CD4-positive, alpha-beta T cell treated with Interleukin-12 subunit alpha and Interleukin-12 subunit beta, for 1 hour (primary cell): ENCODE measurements around the gene TMEM203.
A peak's percentile ranks its signal among the peaks of the same experiment; 100 is the strongest.

Experiments used
- DNase-seq: peaks from one replicate; pipeline ENCODE4 v3.0.0-alpha.2; 2020

The TMEM203 gene

DNA sequence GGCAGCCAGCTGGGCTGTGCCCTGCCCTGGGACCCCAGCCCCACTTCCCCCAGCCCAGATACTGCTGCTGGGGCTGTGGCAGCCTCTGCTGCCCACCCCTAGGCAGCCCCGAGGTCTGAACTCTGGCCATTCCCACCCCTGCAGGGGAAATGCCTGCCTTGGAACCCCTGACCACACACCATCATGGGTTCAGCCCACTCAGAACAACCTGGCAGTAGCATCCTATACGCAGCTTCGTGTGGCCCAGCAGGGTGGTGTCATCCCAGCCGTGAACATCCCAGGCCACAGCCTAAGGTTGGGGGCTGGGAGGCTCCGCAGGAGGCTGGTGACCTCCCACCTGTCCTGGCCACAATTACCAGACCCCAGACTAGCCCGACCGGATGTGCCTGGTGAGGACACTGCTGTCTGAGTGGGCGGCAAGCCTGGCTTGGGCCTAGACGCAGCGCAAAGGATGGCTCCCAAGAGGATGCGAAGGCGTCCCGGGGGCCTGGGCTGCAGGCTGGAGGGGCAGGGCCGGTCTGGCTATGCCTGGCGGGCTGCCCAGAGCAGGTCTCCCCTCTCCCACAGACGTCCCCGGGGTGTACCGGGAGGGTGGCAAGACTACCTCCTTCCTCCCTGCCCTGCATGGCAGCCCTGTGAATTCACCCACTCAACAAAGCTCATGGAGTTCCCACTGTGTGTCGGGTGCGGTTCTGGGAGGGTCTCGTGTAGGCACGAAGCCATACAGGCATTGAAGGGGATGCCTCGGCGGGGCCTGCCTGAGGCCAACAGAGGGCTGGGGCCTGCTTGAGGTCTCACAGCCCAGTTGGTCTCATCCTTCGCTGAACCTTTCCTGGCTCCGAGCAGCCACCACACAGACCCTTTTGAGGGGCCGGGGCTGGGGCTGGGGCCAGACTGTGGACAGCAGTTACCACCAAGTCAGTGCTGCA, 23.8 kb upstream of the TMEM203 start:
- no peak for DNase-seq

DNA sequence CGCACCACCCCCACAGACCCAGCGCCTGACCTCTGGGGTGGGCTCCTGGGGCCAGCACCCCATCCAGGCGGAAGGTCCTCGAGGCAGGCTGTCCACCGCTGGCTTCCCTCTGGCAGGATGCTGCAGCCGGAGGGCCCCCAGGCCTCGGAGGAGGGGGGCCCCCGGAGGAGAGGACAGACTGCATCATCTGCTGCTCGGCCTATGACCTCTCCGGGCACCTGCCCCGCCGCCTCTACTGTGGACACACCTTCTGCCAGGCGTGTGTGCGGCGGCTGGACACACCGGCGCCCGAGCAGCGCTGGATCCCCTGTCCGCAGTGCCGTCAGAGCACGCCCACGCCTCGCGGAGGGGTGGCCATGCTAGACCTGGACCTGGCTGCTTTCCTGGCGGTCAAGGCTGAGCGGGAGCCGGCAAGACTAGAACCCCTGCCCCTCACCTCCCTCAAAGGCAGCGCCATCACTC, 23.1 kb upstream of the TMEM203 start:
- DNase-seq = no peak

DNA sequence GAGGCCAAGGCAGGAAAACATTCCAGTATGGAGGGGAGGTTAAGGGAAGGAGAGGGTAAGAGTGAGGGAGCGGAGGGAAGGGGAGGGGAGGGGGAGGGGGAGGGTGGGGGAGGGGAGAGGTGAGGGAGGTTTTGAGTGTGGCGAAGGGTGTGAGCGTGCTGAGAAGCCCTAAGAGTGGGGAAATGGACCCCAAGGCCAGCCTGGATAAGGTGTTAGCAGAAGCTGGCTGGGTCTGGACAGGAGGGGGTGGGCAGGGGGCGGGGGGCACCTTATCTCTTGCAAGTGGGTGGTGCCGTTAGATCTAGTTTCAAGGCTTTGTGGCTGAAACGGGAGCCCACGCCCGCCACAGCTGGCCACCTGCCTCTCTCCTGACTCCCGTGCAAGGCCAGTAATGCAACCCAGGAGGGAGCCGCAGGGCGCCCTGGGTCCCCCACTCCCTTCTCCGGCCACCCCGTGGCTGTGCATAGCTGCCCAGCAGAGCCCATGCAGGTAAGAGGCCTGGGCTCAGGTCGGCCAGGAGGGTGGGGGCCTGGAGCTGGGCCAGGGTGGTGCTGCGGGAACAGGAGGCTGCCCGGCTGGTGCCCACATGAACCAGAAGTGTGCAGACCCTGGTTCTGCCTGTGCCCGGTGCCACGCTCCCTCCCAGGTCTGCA, 22.5 kb upstream of the TMEM203 start:
- no peak for DNase-seq

DNA sequence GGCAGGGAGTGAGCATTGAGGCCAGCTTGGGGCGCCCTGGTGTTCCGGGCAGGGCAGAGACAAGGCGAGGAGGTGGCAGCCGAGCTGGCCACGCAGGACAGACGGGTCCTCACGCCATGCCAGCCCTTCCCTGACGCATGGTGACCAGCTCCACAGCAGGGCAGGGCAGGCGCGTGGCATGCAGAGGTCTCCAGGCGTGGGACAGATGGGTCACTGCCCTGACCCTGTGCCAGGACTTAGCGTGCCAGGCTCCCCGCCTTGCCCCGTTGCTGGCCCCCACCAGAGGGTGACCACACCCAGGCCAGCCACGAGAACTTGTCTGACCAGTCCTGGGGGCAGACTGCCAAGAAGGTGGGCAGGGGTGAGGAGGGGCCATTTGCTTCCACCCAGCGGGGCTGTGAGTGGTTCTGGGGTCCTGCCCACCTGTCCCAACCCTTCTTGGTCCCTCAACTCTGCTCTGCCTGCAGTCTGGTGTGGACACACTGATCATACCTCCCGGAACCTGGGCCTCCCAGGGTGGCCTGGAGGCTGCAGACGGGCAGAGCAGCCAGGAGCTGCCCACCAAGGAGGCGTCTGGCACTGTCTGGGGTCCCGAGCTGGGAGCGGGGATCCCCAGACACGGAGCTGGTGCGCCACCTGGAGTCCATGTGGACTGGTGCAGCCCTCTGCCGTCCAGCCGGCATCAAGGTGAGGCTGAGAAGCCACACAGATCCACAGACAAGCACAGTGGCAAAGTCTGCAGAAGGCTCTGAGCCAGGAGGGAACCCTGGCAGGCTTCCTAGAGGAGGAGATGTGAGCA, 21.8 kb upstream of the TMEM203 start, which contains the start of gene RNF224:
RNF224 (plus strand) TSS at position 449 of the 799 bp plus-strand sequence. CDS start 834 bp downstream, outside the sequence.
- peak; percentile 85 for DNase-seq

DNA sequence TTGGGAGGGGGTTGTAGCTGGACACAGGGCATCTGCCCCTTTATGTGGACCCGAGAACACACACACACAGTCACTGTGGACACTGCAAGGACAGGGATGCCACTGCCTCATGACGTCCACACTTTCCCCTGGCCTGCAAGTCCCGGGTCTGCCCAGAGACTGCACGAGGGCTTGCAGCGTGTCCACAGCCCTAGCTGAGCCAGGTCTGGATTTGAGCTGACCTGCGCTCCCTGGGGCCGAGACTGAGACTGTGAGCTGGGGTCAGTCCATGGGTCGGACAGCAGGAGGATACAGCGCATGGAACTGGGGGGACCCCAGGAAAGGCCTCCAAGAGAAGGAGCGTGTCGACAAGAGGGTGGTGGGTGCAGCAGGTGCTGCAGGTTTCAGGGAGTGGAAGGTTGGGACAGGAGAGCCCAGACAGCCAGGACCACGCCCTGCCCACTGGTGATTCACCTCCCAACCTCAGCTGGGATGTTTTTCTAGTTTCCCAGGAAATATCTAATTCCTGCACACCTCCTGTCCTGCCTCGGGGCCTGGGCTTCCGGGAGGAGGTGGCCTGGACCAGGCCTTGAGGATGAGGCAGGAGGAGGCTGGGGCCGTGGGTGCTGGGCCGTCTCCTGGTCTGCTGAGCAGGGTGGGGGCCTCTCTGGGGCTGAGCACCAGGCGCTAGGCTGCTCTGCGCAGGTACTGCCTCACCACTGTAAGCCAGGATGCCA, 21.0 kb upstream of the TMEM203 start:
- DNase-seq = no peak

DNA sequence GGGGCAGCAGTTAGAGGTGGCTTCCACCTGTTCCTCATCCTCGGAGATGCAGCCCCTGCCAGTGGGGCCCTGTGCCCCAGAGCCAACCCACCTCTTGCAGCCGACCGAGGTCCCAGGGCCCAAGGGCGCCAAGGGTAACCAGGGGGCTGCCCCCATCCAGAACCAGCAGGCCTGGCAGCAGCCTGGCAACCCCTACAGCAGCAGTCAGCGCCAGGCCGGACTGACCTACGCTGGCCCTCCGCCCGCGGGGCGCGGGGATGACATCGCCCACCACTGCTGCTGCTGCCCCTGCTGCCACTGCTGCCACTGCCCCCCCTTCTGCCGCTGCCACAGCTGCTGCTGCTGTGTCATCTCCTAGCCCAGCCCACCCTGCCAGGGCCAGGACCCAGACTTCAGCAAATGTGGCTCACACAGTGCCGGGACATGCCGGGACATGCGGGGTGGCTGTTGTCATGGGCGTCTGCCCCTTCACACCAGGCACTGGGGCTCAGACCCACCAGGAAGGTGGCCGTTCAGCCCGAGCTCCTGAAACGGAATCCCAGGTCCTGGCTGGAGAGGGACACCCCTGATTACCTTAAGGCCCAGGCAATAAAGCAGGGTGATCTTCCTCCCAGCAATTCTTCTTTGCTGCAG, 20.4 kb upstream of the TMEM203 start:
- no peak for DNase-seq

DNA sequence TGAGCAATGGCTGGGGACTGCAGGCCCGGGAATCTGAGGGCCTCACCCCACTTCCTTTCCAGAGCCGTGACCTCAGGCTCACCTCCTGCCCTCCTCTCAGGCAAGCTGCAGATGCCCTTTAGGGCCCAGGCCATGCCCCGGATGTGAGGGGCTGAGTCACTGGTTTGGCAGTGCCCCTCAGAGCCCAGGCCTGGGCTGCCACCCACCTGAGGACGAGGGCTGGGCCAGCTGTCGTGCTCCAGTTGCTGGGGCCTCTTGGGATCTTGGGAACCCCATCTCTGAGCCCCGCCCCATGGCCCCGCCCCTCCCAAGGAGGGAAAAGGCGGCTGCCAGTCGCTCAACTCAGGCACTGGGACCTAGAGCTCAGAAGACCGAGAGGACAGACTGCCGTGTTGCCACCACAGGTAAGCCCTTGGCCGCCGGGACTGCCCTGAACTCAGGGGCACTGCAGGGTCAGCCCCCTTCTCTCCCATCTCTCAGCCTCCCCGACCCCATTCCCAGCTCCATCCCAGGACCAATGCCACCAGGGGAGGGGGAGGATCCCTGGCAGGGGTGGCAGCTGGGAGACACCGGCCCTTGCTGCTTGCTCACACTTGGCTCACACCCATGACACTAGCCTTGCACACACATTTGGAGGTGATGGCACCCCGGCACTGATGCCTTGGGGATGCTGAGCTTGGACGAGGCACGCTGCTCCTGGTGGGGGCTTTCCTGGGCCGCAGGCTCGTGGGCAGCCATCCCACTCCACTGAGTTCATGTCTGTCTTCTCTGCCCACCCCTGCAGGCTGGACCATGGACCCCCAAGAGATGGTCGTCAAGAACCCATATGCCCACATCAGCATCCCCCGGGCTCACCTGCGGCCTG, 19.6 kb upstream of the TMEM203 start, which contains the start of gene CYSRT1:
CYSRT1 (plus strand) TSS at position 345 of the 865 bp plus-strand sequence; CDS start at position 793, 448 bp downstream.
- DNase-seq = no peak

DNA sequence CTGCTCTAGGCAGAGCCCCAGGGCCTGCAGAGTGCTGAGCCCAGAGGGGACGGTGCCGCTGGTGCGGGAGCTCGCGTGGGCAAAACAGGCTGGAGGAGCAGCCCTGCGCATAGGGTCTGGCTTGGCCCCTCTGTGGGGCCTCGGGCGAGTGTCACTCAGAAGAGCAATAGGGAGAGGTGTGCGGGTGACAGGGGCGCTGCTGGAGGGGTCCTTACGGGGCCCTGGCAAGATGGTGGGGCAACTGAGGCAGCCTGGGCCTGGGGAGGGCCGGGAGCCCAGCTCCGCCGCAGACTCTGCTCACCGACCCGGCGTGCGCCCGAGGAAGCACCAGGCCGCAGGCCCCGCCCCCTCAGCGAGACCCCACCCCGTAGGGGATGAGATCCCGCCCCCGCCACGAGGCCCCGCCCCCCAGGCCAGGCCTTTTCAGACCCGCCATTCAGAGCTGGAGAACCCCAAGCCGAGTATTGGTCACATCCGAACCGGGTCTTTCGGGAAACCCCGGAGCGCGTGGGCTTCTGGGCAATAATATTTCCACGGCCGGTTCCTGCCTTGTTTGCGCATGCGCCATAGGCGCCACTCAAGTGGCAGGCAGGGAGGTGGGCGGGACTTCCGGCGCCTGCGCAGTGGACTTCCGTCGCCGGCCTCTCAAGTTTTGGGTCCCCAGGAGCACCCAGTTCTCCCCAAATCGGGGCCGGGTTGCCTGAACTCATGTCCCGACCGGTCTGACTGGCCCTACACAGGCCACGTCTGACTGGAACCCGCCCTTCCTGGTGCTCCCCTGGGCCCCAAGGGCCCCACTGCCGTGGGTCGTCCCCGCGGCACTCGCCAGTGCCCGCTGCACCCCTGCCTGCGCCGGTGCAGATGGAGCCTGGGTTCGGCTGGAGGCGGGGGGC, 17.9 kb upstream of the TMEM203 start:
- DNase-seq = peak; percentile 99

DNA sequence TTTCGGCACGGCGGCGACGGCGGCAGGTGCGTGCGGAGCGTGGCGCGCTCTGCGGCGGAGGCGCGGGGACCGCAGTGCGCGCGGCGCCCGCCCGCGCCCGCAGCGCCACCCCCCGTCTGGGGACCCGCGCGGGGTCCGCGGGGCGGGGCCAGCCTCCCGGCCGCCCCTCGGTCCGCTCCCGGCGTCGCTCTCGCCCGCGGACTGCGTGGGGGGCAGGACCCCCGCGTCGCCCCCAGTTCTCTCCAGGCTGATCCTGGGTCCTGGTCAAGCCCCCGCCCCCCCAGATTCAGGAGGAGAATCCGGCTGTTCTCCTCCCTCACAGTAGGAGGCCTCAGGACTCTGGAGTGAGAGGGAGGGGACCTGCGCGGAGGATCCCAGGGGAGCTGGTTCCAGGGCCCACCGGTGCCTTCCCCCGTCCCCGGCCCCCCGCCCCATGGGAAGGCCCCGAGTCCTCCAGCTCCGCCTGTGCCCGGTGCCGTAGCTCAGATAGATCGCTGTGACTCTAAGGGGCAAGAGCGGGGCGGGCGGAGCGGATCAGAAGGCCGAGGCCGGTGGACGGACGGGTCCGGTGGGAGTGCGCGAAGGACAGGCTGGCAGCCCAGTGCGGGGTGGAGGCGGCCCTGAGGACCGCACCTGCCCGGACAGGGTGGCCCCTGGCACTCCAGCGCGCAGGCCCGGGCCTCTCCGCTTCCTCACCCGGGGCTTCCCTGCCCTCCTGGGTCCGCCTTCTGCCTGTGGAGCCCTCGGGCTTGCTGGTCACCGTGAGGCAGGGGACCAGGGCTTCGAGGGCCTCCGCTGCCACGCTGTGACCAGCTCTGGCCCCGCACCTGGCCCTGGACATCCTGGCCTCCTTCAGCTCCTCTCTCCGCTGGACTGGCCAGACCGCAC, 17.0 kb upstream of the TMEM203 start, which contains the start of gene RNF208:
RNF208 (minus strand) TSS at position 51 of the 888 bp plus-strand sequence. CDS start 1,028 bp downstream, outside the sequence.
- DNase-seq = no peak

DNA sequence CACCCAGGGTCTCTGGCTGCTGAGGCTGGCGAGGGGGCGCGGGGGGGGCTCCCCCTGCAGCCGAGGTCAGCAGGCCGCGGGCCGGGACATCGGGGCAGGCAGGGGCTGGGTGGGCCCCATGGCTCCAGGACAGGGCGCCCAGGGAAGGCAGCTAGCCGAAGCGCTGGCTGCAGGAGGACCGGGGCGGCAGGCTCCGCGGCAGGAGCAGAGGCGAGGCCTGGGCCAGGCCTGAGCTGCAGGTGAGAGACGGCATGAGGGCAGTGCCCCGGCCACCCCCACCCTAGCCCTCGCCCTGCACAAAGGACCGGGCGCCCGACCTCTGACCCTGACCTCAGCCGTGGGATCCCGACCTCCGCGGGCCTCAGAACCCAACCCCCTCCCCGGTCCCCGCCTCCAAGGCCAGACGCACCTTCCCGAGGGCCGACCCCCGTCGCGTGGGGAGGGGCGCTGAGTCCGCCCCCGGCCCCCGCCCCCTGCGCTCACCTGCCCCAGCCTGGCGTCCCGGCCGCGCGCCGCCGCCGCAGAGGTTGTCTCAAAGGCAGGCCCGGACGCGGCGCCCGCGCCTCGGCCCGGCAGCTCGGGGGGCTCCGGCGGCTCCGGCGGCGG, 16.2 kb upstream of the TMEM203 start:
- no peak for DNase-seq

DNA sequence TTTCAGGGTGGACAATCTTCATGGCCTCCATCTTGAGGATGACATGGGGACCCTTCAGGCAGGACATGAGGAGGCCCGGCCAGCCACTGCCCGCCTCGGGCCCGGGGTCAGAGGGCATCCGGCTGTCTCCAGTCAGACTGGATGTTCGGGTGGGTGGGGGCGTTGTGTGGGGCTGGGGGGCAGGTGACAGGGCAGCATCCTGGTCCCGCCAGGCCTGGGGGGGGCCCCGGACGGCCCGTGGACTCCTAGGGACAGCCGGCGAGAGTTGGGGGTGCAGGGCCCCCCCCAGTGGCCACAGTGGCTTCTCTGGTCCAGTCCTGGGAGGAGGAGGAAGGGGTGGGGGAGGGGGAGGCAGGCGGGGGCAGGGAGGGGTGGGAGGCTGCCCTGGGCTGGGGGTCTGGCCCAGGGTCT, 15.7 kb upstream of the TMEM203 start:
- DNase-seq = no peak

DNA sequence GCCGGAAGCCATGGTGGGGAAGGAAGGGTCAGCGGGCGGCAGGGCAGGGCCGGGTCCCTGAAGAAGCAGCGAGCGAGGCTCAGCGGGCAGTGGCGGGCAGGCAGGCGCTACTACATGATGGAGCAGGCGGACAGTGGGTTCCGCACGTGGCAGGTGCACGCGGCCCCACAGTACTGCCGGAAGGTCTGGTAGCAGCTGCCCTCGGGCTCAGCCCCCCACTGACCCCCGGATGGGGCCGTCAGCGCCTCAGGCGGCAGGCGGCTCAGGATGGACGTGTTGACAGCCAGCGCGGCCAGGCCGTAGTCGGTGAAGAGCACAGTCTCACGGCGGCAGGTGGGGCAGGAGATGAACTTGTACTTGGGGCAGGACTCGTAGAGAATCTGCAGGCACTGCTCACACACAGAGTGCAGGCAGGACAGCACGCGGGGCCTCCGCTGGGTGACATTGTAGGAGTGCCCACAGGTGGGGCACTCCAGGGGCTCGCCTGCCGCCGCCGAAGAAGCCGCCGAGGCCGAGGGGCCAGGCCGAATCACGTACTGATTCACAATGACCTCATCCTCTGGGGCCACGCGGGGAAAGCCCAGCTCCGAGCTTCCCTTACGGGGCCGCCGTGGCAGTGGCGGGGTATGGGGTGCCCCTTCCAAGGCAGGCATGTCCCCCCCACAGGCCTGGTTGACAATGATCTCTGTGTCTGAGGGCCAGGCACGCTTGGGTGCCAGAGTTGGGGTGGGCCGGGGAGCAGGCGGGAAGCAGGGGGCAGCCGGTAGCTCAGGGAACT, 15.1 kb upstream of the TMEM203 start:
- DNase-seq = no peak

DNA sequence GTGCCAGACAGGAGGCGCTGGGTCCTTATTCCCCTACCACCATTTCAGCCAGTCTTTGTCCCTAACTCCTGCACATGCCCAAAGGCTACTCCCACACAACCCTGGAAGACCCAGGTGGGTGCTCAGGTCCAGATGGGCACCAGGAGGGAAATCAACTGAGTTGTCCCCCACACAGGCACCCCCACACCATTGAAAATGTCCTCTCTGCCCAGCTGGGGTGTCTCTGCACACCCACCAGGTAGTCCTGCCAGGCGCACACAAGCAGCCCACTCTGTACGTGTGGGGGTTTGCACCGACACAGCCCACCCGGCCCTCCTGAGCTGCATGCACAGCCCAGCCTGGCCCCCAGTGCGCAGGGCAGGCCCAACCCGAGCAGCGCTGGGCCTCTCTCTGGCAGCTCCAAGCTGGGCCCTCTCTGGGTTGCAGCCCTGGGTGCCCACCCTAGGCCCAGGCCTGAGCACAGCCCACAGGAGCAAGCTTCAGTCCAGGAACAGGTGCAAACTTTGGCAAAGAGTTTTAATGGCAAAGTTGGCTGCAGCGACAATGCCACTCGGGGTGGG, 14.4 kb upstream of the TMEM203 start:
- DNase-seq = no peak

DNA sequence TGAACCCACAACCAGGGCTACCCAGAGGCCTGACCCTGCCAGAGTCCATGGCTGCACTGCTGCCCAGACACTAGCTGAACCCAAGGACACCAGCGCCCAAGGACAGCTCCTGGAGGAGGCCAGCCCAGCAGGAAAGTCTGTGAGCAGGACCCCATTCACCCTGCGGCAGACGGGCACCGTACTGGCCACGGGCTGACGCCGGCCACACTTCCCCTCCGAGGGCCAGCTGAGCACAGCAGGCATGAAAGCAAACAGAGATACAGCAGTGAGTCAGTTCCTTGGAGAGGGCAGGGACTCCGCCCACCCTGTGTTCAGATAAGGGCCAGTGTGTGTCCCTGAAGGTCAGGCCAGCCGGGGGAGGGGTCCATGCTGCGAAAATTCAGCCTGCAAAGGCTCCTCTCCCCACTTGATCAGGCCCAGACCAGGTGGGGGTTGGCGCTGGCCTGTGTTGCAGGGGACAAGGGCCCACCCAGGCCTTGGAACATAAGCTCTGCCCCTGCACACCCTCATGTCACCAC, 13.4 kb upstream of the TMEM203 start:
- DNase-seq = no peak

DNA sequence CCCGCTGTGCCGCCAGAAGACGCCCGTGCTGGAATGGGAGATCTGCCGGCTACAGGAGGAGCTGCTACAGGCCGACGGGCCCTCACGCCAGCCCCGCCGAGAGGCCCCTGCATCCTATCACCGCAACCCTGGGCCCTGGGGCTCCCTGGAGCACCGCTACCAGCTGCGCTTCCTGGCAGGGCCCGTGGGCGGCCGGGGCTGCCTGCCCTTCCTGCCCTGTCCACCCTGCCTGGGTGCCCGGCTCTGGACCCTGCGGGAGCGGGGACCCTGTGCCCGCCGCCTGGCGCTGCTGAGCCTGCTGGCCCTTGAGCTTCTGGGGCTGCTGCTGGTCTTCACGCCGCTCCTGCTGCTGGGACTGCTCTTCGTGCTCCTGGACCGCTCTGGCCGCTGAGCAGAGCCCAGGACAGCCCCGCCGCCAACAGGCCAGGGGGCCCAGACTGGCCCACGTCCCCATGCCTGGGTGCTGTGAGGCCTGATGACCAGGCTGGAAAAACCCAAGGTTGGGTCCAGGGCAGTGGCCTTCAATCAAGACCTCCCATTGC, 12.8 kb upstream of the TMEM203 start:
- DNase-seq = no peak
